HG03039 (cell line): ENCODE measurements around the gene PHF21A.
A peak's percentile ranks its signal among the peaks of the same experiment; 100 is the strongest.

Source experiments
- ATAC-seq: cut with Tn5 transposase; IDR thresholded peaks from one replicate; pipeline ENCODE4 v1.9.1; 2021; ENCODE audit warnings: mild to moderate bottlenecking, moderate library complexity; ENCODE audit not compliant: unreplicated experiment

The PHF21A gene

GRCh38 chr11:45924036-45924915 is 197.0 kb downstream of the PHF21A start:
- ATAC-seq = no peak

- no peak for ATAC-seq
These were observed 198.7 kb downstream of the PHF21A start, which contains the start of gene LARGE2 for GRCh38 chr11:45922425-45923082. TSS of gene LARGE2 (plus strand) at chr11:45922656. CDS start at chr11:45922883, 227 bp downstream.

- no peak for ATAC-seq
These were observed 199.5 kb downstream of the PHF21A start for GRCh38 chr11:45921561-45922424.

- no peak for ATAC-seq
These were observed 200.4 kb downstream of the PHF21A start for GRCh38 chr11:45920531-45921477.

- ATAC-seq = no peak
These were observed 201.3 kb downstream of the PHF21A start for GRCh38 chr11:45919806-45920530.

- ATAC-seq = no peak
These were observed 202.1 kb downstream of the PHF21A start for GRCh38 chr11:45918962-45919675.

GRCh38 chr11:45918331-45918941 is 202.8 kb downstream of the PHF21A start:
- ATAC-seq = peak; percentile 32

- peak; percentile 80 for ATAC-seq
These were observed 203.5 kb downstream of the PHF21A start, which contains the start of gene PEX16 for GRCh38 chr11:45917623-45918330. TSS of gene PEX16 (minus strand) at chr11:45917877. CDS start at chr11:45917811, 66 bp downstream.

- no peak for ATAC-seq
These were observed 204.0 kb downstream of the PHF21A start for GRCh38 chr11:45917286-45917622.

GRCh38 chr11:45915446-45915845 is 205.8 kb downstream of the PHF21A start:
- no peak for ATAC-seq

- no peak for ATAC-seq
These were observed 207.2 kb downstream of the PHF21A start for GRCh38 chr11:45913942-45914635.

GRCh38 chr11:45913514-45913913 is 207.7 kb downstream of the PHF21A start:
- ATAC-seq = no peak

GRCh38 chr11:45910623-45911022 is 210.6 kb downstream of the PHF21A start:
- no peak for ATAC-seq

- no peak for ATAC-seq
These were observed 211.4 kb downstream of the PHF21A start for GRCh38 chr11:45909594-45910475.

GRCh38 chr11:45907911-45908370 is 213.3 kb downstream of the PHF21A start:
- no peak for ATAC-seq
